Effector CD4-positive, alpha-beta T cell (primary cell): ENCODE measurements around the gene OR9A2.
"Not testable (repeated sequence)": the region's sequence is repeated elsewhere in the genome, so short reads cannot be mapped to it uniquely, and the experiment has no call there.

Experiments used
- DNase-seq: peaks from one replicate; pipeline ENCODE4 v3.0.0-alpha.2; 2020

Gene OR9A2

DNA sequence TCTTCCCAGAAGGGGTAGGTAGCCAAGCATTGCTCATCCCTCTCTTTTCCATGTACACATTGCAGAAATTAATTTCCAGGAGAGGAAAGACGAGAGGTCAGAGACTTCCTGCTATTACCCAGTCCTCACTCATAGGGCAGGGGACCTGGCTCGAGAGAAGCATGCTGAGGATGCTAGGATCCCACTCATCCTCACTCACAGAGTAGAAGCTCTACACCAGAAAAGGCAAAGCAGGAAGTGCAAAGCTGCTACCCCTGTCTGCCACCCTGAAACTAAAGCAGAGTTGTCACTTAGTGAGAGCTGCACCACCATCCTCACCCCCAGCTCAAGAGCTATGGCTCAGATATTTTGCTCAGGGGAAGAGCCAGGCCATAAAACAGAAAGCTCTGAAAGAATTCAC, 9.9 kb downstream of the OR9A2 start:
- DNase-seq: no peak

DNA sequence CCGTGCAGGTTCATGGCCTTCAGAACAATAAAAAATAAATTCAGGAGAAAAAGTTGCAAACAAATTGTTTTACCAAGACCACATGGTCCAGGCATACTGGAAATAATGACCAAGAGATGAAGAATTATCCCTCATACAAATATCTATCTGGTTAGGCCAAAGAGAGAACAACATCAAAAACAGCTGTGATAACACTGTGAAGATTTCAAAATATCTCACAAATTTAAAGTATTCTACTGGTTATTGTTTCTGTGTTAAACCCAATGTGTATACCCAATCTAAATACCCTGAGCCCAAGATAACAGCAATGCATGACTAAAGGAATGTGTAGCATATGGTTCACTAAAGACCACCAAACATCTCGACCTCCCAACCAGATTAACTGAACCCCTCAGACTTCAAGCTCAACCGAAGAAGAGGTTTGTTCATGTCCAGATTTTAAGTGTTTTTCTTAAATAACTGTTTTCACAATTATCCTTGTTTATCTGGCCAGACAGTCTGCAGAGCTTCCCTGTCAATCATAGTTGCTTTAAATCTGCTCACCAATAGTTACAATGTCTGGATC, 10.9 kb downstream of the OR9A2 start:
- DNase-seq: no peak

DNA sequence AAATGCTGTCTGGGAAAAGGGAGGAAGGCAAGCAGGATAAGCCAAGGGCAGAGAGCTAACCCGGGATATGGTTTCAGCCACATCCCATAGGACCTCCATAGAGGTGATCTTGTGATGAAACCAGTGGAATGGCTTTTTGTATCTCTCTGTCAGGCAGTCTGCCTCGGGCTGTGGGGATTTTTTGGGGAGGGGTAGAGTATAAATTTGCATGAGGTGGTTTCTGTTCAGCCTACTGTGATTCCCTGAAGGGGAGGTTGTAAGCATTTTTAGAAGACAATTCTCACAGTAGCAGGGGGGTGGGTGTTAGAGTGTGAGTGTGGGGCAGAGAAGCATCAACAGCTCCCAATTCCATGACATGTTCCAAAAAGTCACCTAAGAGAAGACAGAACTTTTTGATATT, 11.8 kb downstream of the OR9A2 start:
- DNase-seq: no peak

GRCh38 chr7:143013893-143014292, 13.0 kb downstream of the OR9A2 start:
- DNase-seq: no peak

- no peak for DNase-seq
Observed at GRCh38 chr7:143013473-143013872, 13.5 kb downstream of the OR9A2 start.

DNA sequence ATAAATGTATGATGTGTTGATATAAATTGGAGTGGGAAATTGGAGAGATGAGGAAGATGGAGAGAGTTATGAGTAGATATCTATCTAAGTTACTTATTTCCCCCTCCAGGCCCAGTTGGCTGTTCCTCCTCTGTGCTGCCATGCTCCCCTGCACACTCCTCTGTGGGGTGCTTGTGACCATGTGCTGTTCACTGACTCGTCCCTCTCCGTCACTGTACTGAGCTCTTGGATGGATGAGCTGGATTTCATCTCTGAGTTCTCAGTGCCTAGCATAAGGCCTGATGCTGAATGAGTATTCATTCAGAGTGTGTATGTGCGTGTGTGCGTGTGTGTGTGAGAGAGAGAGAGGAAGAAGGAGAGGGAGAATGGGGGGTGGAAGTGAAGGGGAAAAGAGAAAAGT, 14.5 kb downstream of the OR9A2 start:
- DNase-seq: no peak

- DNase-seq: no peak
Observed at GRCh38 chr7:143012001-143012400, 14.9 kb downstream of the OR9A2 start.

- peak; percentile 71 for DNase-seq
Observed at GRCh38 chr7:143008007-143008901, 18.7 kb downstream of the OR9A2 start.

DNA sequence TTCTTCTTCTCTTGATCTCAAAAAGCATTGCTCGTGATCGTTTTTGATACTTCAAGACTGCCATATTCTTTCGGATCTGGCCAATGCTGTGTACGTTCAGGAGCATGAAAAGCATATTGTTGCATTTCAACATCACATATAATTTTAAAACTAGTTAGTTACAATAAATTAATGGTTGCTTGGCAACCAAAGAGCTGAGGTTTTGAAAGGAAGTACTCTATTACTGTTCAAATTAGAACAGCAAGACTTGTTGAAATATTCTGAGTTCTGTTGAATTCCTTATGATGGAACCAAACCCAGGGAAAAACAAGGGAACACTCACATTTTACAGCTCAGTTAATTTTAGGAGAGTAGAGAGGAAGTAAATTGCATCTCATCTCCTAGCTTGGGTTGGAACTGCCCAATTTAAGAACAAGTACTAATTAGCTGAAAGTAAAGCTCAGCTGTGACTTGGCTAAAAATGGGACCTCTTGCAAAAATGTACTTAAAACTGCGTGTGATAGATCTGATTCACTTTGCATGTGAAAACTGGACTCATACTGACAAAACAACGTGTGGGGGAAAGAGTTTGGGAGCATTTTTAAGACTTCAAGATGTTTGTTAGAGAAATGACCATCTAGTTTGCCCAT, 21.2 kb downstream of the OR9A2 start:
- DNase-seq: no peak

DNA sequence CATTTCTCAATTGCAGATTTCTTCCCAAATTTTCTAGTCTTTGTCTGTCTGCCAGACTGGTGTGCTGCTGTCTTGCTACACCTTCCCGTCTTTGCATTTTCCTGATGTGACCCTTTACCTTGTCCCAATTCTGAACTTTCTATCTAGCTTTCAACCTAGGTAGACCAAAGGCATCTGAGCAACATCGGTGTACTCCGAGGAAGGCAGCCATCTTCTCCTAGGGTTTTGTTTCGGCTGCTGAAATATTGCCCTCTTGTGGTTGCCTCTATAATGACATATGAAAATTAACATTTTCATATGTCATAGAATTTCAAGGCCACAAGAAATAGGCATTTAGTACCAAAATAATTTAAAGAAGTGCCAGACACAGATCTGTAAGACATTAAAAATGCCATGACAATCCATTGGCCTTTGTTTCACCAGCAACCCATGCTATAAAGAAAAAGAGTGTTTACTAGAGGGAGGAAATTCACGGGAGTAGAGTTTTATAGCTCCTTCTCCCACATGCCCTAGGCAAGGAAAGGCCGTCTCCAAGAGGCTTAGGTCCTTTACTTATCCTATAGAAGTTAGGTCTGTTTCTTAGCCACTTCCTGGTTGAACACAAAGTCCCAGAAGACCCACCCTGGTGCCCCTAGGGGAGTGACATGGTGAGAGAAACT, 23.4 kb downstream of the OR9A2 start:
- DNase-seq: peak; percentile 6

DNA sequence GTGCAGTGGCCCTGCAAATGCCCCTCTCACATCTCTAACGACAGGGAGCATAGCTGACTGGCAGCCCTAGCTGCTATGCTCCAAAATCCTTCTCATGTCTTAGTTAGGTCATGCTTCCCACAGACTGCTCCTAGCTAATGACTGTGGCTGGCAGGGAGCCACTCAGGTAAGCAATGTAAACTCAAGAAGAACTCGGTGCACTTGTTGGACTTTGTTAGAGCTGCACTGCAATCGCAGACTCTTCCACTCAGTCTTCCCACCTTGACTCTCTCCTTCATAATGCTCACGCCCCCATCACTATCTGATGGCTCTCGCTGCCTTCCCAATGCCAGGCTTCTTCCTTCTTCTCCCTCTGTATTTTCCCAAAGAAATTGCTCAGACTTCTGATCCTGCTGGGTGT, 24.0 kb downstream of the OR9A2 start:
- DNase-seq: no peak

DNA sequence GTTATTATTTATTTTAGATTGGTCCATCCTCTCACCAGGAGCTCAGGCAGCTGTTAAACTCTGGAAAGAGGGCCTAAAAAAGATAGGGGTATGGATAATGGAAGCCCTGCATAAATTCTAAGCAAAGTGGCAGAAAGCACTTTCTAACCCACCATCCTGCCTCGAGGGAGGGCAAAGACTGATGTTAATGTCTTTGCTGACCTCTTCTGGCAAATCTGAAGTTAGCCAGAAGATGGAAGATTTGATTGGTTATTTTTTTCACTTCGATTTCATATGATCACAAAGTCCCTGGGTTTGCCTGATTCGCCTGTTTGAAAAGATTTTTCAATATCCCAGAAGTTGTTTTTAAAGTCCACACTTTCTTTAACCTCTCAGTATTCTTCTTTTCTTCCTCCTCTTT, 24.8 kb downstream of the OR9A2 start:
- no peak for DNase-seq

DNA sequence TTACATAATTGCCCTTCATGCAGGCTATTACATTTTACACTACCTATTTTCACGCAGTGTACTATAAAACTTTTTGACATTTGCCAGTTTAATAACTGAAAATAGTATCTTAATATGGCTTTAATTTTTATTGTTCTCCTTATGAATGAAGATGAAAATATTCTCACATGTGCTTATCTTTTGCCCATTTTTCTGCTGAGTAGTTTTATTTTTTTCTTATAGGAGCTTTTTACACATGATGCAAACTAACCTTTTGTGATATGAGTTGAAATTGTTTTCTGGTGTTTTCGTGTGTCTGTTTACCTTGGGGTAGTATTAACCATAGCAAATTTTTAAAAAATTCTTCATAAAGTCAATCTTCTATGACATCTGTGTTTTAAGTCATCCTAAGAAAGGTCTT, 26.3 kb downstream of the OR9A2 start:
- no peak for DNase-seq

GRCh38 chr7:142999793-143000192, 27.1 kb downstream of the OR9A2 start:
- DNase-seq: no peak

DNA sequence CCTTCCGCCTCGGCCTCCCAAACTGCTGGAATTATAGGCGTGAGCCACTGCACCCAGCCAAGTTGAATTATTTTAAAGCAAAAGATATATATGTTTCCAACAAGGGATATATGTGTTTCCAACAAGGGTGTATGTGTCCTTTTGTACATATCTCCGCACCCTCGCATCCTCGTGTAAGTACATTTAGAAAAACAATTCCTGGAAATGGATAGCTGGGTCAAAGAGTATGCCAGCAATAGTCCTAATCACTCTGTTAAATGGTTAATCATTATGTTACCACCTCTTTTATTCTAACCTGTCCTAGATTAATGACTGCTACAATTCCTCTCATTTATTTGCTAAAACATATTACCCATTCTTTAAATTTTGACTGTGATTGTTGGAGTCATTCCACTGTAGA, 28.0 kb downstream of the OR9A2 start:
- DNase-seq: no peak

DNA sequence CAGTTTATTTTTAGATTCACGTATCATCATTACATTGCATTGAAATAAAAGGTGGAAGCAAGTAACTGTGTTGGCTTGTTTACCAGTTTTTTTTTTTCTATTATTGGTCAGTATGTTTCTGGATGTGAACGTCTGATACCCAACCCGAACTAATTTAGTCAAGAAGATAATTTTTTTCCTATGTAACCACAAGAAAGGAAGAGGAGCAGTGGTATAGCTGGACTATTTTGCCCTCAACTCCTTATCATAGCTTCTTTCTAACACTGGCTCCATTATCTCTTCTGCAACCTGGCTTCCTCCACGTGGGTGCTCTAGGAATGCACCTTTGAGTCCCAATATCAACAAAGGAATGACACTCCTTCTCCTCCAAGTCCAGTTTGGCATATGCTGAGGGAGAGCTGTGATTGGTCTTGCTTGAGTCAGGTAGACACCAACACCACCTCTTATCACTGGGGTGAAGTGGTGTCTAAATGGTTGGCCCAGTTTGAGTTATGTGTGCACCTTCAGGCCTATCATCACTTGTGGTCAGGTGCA, 29.4 kb downstream of the OR9A2 start:
- no peak for DNase-seq

GRCh38 chr7:142992427-142992826, 34.5 kb downstream of the OR9A2 start:
- no peak for DNase-seq

- no peak for DNase-seq
Observed at GRCh38 chr7:142984297-142984696, 42.6 kb downstream of the OR9A2 start.

DNA sequence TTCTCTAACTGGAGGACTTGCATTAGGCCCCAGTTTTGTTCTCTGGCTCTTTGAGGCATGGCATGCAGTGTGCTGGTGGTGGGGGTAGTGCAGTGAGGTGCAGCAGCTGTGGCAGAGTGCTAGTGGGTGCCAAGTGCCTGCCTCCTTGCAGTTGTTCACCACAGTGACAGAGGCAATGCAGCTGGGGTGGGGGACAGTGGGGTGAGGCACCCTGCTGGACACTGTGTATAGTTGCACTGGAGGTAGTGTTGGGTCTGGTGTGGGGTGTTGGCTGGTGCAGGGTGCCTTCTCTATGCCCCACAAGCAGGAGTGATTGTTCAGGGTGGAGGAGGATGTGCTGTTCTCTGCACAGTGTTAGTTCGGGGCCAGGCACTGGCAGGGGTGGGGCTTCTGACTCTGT, 43.1 kb downstream of the OR9A2 start:
- DNase-seq: no peak

DNA sequence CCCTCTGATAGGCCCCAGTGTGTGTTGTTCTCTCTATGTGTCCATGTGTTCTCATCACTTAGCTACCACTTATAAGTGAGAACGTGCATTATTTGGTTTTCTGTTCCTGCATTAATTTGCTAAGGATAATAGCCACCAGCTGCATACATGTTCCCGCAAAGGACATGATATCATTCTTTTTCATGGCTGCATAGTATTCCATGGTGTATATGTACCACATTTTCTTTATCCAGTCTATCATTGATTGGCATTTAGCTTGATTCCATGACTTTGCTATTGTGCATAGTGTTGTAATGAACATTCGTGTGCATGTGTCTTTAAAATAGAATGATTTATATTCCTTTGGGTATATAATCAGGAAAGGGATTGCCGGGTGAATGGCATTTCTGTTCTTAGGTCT, 48.5 kb downstream of the OR9A2 start:
- not testable (repeated sequence) for DNase-seq
